ENCODE data around the gene GRK2.
A peak's percentile ranks its signal among the peaks of the same experiment; 100 is the strongest.

The GRK2 gene

DNA sequence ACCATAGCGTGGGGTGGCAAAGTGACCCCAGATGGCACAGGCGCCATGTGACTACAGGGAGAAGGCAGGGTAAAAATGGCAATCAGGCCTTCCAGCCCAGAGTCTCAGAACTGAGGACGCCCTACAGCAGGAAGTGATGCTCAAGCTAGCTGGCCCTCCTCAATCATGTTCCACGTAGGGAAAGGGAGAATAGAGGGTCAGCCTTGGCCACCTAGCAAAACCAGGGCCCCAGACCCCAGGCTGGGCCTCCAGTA is 21.9 kb downstream of the GRK2 start:
- in situ Hi-C loops (cut with MboI; ENCODE audit: low sequenced_read_pairs, unreplicated experiment): no loop called here
- DNase-seq (ENCODE audit: low spot score): no peak
- TF ChIP-seq, protein P1, sequence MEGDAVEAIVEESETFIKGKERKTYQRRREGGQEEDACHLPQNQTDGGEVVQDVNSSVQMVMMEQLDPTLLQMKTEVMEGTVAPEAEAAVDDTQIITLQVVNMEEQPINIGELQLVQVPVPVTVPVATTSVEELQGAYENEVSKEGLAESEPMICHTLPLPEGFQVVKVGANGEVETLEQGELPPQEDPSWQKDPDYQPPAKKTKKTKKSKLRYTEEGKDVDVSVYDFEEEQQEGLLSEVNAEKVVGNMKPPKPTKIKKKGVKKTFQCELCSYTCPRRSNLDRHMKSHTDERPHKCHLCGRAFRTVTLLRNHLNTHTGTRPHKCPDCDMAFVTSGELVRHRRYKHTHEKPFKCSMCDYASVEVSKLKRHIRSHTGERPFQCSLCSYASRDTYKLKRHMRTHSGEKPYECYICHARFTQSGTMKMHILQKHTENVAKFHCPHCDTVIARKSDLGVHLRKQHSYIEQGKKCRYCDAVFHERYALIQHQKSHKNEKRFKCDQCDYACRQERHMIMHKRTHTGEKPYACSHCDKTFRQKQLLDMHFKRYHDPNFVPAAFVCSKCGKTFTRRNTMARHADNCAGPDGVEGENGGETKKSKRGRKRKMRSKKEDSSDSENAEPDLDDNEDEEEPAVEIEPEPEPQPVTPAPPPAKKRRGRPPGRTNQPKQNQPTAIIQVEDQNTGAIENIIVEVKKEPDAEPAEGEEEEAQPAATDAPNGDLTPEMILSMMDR (IDR thresholded peaks at IDR 0.05; ENCODE audit: borderline replicate concordance, control extremely low read depth, extremely low read depth, insufficient read depth, missing control alignments): no peak

DNA sequence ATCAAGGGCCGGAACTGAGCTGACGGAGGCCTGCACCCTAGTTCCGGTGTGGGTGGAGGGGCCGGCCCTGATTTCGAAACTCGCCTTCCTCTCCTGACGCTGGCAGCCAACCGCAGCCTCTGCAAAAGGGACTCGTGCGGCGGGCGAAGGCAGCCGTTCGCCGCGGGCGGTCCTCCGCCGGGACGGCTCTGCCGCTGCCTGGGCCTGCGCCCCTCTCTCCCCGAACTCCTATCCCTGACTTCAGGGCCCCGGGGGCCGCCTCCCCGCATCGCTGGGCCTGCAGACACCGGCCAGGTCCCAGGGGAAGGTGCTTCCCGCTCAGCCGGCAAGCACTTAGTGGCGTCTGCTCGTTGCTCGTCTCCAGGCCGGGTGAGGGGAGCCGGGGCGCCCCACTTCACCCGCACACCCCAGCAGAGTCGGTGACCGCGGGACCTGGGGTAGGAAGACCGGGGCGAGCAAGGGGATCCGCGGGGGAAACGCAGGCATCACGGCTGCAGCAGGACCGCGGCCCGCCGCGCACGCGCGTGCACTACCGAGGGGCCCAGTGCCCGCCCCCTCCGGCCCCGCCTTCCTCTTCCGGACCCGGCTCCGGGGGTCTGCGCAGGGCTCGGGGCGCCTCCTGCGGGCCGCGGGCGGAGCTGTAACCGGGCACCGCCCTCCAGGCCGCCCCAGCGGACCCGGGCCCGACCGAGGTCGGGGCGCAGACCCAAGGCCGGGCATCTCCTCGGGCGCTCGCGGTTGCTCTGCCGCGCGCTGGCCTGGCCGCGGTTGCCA is 22.4 kb downstream of the GRK2 start:
- DNase-seq (ENCODE audit: low spot score): peak; percentile 91
- TF ChIP-seq, protein P1 (IDR thresholded peaks at IDR 0.05; ENCODE audit: borderline replicate concordance, control extremely low read depth, extremely low read depth, insufficient read depth, missing control alignments): peak; percentile 40
- in situ Hi-C loops (cut with MboI; ENCODE audit: low sequenced_read_pairs, unreplicated experiment): no loop called here

DNA sequence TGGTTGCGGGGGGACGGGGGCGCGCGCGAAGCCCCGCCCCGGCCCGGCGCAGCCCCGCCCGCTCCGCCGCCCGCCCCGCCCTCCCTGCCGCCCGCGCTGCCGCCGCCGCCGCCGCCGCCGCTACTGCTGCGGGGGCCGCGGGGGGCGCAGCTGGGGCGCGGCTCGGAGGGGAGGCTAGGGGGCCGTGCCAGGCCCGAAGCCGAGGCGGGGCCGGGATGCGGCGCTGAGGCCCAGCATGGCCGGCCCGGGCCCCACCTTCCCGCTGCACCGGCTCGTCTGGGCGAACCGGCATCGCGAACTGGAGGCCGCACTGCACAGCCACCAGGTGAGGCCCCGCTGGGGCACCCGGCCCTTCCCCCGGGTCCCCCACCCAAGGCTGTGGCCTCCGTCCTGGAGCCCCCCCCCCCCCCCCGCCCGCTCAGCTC is 23.0 kb downstream of the GRK2 start, which contains the start of gene ANKRD13D:
ANKRD13D (plus strand) TSS at position 78 of the 425 bp plus-strand sequence; CDS start at position 236, 158 bp downstream.
- in situ Hi-C loops (cut with MboI; ENCODE audit: low sequenced_read_pairs, unreplicated experiment): no loop called here
- DNase-seq (ENCODE audit: low spot score): no peak

DNA sequence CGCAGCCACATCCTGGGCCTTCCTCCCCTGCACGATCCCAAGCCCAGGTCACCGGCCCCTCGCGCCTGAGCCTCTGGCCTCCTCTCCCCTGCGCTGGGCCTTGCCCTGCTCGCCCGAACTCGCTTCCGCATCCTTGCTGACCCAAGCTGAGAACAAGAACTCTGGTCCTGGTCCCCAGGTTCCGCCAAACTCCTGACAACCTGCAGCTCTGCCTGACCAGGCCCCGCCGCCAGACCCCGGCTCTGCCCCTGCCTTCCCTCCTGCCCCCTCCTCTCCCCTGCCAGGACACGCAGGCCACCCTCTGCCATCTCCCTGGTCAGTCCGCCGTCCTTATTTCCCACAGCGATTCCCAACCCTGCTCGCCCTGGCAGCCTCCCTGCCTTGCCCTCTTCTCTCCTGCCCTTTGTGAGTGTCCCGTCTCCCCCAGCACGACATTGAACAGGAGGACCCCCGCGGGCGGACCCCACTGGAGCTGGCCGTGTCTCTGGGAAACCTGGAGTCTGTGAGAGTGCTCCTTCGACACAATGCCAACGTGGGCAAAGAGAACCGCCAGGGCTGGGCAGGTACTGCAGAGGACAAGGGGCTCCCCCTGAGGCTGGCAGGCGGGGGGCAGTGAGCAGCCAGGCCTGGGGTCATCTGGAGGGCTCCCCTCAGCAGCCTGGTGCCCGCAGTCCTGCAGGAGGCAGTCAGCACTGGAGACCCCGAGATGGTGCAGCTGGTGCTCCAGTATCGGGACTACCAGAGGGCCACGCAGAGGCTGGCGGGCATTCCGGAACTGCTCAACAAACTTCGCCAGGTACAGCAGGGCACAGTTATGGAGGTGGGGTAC is 23.6 kb downstream of the GRK2 start:
- TF ChIP-seq, protein P1 (IDR thresholded peaks at IDR 0.05; ENCODE audit: borderline replicate concordance, control extremely low read depth, extremely low read depth, insufficient read depth, missing control alignments): no peak
- no peak for DNase-seq (ENCODE audit: low spot score)
- in situ Hi-C loops (cut with MboI; ENCODE audit: low sequenced_read_pairs, unreplicated experiment): no loop called here

More for the DNA sequence above, 23.0 kb downstream of the GRK2 start, which contains the start of gene ANKRD13D:
- TF ChIP-seq, protein P1 (IDR thresholded peaks at IDR 0.05; ENCODE audit: borderline replicate concordance, control extremely low read depth, extremely low read depth, insufficient read depth, missing control alignments): peak; percentile 16

DNA sequence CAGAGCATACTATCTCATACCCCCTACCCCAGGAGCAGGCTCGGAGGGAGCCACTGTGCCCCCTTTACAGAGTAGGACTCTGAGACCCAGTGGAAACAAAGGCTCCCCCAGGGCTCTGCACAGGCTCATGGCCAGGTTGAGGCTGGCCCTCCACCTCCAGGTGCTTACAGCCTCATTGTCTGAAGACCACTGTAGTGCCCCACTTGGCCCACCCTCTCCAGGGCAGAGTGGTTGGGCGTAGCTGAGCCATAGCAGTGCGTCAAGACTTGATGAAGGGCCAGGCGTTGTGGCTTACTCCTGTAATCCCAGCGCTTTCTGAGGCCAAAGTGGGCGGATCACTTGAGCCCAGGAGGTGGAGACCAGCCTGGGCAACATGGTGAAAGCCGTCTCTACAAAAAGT is 24.5 kb downstream of the GRK2 start:
- in situ Hi-C loops (cut with MboI; ENCODE audit: low sequenced_read_pairs, unreplicated experiment): no loop called here
- TF ChIP-seq, protein P1 (IDR thresholded peaks at IDR 0.05; ENCODE audit: borderline replicate concordance, control extremely low read depth, extremely low read depth, insufficient read depth, missing control alignments): no peak
- no peak for DNase-seq (ENCODE audit: low spot score)

DNA sequence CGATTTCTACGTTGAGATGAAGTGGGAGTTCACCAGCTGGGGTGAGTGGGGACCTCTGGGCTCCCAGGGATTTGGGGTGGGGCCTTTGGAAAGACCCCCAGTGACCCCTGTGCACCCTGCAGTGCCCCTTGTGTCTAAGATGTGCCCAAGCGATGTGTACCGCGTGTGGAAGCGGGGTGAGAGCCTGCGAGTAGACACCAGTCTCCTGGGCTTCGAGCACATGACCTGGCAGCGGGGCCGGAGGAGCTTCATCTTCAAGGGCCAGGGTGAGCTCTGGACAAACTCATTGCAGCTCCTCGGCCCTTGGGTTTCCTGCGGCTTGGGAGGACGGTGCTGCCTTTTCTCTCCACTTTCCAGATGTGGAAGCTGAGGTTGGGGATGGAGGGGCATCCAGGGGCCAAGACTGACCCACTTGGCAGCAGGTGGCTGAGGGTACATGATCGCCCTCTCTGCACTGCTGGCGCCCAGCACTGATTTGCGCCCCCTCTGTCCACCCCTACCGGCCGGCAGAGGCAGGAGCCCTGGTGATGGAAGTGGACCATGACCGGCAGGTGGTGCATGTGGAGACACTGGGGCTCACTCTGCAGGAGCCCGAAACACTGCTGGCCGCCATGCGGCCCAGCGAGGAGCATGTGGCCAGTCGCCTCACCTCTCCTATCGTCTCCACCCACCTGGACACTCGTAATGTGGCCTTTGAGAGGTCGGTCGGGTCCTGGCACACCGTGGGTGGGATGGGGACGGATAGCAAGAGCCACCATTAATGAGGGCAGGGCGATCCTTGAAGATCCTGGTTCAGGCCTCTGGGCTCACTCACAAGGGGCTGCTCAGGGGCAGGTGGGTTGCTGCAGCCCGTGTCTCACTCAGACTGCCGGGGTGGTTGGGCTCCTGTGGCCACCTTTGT is 25.5 kb downstream of the GRK2 start:
- DNase-seq (ENCODE audit: low spot score): no peak
- in situ Hi-C loops (cut with MboI; ENCODE audit: low sequenced_read_pairs, unreplicated experiment): no loop called here
- TF ChIP-seq, protein P1 (IDR thresholded peaks at IDR 0.05; ENCODE audit: borderline replicate concordance, control extremely low read depth, extremely low read depth, insufficient read depth, missing control alignments): no peak

Measured in GM13976 (cell line).